GM19467 (cell line): ENCODE measurements around the gene JAKMIP3.

Experiments used
- ATAC-seq: cut with Tn5 transposase; IDR thresholded peaks from one replicate; pipeline ENCODE4 v1.9.1; 2021; ENCODE audit warnings: mild to moderate bottlenecking, moderate library complexity; ENCODE audit not compliant: unreplicated experiment

JAKMIP3 gene

DNA sequence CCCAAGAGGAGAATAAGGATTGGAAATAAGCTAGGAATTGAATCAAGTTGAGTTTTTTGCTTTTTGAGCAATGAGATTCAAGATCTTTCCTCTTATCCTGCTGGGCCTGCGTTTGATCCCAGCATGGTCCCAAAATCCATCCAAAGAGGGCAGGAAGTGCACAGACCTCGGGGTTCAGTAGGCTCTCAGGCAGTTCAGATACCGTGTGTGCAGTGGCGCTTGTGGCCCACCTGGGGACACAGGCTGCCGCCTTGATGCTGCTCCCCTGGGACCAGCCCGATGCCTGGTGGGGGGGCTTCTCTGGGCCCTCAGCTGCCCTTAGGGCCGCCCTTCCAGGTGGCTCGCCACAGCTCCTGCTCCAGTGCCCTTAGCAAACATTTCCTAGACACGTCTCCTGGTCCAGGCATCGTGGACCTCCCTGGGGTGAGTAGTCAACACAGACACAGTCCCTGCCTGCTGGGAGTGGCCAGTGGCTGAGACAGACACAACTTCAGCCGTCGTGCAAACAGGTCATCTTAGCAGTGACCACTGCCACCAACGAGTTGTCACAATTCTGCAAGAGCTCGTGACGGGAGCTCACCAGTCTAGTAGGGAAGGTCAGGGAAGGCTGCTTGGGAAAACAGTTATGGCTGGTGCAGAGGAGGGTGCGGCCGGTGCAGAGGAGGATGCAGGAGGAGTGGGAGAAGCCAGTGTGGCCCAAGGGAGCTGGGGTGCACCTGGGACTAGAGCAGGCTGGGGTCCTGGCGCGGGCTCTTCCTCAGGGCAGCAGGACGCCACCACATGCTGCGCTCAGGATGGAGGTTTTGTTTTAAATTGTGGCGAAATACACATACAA is 21.7 kb upstream of the JAKMIP3 start:
- ATAC-seq = no peak

DNA sequence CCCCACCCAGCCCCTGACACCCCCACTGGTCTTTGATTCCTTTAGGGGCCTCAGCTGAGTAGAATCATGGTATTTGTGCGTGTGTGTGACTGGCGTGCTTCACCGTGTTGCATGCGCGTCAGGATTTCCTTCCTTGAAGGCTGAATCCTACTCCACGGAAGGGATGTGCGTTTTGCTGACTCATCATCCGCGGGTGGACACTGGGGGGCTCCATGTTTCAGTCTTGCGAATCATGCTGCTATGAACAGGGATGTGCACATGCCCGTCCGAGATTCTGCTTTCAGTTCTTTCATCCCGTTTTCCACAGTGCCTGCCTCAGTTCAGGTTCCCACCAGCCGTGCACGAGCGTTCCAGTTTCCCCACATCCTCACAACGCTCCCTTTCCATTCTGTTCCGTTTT is 20.9 kb upstream of the JAKMIP3 start:
- ATAC-seq = no peak

DNA sequence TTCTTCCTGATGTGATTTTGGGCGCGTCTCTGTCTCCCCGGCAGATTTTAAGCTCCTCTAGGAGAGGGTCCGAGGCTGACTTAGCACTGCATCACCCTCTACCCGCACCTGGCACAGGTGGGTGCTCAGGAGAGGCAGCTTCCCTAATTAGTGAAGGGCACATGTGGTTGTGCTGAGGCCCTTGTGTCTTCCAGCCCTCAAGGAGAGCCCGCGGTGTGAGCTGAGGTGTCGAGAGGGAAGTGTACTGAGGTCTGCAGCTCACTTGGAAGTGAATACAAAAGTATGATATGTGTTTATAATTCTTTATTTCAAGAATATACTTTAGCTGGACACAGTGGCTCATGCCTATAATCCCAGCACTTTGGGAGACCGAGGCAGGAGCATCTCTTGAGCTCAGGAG is 20.4 kb upstream of the JAKMIP3 start:
- ATAC-seq = no peak

DNA sequence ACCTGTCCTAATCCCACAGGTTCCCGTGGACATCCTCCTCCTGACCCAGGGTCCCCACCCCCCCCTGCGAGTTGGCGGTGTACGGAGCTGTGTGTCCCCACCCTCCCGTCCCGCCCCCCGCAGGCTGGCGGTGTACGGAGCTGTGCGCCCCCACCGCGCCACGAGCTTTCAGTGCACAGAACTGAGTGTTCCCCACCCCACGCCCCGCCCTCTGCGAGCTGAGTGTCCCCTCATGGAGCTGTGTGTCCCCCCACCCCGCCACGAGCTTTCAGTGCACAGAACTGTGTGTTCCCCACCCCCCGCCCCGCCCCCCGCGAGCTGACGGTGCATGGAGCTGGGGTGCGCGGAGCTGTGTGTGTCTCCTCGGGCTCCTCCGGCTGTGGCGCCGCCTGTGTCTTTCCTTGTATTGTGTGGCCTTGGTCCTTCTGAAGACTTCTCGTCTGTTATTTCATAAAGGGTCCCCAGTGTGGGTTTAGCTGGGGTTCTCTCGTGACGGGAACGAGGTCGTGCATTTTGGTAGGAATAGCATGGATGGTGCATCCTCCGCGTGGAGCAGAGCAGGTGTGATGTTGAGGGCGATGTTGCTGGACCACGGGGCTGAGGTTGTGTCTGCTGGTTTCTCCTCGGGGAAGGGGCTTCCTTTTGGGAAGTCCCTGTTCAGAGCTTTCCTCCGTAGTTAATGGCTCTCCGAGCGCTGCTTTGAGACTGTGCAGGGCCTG is 18.0 kb upstream of the JAKMIP3 start:
- ATAC-seq = no peak

DNA sequence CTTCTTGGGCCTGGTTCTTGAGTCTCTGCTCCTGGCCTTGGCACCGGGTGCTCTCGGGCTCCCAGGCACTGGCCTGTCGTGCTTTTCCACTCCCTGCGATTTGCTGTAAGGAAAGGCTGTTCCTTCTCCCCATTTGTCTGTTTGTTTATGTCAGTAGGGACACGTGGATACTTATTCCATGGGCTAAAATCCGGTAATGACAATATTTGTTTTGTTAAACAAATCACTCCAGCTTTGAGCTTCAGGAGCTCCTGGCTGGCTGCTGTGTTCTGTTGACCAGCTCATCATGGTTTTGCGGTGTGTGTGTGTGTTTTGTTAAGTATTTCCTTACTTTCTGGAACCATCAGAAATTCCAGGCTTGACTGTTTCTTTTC is 17.5 kb upstream of the JAKMIP3 start:
- ATAC-seq = no peak

DNA sequence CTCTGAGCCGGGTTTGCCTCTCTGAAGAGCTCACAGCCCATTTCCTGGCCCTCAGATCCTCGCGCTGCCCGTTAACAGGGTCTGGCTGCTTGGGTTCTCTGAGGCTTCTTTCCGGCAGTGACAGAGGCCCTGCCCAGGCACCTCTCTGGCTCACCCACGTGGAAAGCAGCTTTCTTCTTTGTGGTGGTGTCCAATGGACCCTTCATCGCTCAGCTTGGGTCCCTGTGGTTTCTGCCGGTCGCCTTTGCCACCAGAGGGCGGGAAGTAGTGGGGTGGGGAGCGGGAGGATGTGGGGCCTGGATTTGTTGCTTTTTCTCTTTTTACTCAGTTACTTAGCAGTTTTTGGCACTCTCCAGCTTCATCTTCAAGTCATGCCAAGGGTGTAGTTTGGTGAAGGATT is 15.6 kb upstream of the JAKMIP3 start:
- no peak for ATAC-seq

DNA sequence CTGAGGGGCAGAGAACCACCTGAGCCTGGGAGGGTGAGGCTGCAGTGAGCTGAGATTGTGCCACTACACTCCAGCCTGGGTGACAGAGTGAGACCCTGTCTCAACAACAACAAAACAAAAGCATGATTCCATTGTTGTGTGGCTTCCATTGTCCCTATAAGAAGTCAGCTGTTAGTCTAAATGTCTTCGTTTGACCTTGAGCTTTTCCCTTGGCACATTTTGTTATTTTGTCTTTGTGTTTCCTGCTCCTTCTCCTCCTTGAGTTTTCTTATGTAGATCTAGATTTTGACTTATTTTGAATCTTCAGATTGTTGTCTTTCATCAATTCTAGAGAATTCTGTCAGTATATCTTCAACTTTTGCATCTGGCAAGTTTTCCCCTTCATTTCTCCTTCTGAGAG is 13.6 kb upstream of the JAKMIP3 start:
- ATAC-seq = no peak

DNA sequence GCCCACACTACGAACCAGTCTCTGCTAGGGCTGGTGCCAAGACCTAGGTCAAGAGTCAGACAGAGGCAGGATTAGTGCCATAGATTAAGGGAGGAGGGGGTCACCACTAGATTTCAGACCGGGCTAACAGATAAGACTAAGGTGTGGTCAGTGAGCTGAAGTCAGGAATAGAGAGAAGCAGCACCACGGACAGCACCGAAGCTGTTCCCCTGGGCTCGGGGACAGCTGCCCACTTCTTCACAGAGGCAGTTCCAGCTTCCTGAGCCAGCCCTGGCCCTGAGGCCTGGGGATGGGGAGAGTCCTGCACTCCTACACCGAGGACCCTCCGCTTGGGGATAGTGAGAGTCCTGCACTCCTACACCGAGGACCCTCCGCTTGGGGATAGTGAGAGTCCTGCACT is 11.2 kb upstream of the JAKMIP3 start:
- no peak for ATAC-seq

DNA sequence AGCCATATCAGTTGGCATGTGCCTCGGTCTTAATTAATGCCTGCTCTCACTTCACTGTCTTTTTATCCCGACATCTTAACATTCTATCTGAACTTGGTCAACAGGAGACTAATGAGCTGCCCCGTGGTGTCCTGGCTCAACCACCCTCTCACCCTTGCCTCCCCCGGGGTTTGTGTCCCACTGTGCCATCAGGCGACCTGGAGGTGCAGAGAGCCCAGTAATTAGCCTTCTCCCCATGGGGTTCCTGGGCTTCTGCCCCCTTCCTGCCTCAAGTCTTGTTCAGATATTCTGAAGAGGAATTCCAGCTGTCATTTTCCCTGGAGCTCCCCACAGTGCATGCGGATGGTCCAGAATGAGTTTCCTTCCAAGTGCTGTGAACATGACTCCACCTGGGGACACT is 10.1 kb upstream of the JAKMIP3 start:
- no peak for ATAC-seq

DNA sequence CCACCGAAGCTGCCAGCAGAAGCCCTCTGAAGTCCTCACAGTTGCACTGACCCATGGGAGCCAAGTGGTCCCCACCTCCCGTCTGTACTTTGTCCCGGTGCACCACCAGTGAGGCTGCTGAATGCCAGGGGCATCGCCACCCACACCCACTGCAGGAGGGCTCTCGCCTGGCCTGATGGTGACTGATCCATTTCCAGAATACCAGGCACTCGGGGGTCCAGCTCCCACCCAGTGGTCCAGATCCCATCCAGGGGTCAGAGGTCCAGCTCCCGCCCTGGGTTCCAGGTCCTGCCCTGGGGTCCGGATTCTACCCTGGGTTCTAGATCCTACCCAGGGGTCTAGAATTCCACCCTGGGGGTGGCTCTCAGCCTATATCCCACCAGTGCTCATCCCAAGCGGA is 9.1 kb upstream of the JAKMIP3 start:
- no peak for ATAC-seq

DNA sequence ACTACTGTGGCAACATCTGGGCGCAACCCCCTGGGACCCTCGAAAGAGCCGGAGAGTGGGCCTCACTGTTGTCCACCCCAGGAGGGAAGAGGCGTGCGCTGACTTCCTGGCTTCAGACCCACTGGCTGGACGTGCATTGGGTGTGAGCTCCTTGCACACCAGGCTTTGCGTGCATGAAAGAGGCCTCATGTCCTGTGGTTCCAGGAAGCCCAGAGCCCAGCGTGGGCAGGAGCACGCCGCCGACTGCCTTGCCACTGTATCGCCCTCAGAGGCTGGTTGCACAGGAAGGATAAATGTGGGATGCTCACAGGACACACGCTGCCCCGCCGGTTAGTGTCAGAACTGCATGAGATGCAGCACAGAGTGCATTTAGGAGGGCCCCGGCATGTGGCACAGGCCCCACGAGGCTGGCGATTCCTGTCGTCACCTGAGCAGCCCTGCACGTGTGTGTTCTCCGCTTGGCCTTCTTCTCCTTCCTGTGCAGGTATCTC is 8.5 kb upstream of the JAKMIP3 start:
- ATAC-seq = no peak

DNA sequence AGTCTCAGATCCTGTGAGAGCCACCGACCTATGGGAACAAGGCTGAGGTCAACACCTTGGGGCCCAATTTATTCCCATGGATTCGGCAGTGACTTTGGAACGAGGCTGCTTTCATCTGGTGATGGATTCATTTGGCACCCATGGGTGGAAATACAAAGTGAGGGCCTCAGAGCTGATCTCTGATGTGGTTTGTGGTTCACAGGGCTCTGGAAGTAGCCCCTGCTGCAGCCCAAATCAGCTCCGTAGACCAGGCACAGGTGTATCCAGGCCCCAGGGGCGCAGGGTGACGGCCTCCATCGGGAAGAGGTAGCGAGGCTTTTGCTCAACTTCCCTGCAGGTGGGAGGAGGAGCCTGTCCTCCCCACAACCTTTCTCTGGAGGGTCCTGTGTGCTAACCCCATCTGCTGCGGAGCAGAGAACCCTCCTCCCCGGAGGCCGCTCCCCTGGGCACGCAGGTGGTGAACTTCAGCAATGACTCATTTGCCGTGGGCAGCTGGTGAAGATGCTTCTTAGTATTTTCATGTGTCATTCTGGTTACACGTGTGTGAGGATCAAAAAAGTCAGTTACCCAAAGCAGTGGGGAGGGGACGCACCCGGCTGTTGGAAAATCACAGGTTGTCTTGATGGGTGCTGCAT is 7.5 kb upstream of the JAKMIP3 start:
- no peak for ATAC-seq

DNA sequence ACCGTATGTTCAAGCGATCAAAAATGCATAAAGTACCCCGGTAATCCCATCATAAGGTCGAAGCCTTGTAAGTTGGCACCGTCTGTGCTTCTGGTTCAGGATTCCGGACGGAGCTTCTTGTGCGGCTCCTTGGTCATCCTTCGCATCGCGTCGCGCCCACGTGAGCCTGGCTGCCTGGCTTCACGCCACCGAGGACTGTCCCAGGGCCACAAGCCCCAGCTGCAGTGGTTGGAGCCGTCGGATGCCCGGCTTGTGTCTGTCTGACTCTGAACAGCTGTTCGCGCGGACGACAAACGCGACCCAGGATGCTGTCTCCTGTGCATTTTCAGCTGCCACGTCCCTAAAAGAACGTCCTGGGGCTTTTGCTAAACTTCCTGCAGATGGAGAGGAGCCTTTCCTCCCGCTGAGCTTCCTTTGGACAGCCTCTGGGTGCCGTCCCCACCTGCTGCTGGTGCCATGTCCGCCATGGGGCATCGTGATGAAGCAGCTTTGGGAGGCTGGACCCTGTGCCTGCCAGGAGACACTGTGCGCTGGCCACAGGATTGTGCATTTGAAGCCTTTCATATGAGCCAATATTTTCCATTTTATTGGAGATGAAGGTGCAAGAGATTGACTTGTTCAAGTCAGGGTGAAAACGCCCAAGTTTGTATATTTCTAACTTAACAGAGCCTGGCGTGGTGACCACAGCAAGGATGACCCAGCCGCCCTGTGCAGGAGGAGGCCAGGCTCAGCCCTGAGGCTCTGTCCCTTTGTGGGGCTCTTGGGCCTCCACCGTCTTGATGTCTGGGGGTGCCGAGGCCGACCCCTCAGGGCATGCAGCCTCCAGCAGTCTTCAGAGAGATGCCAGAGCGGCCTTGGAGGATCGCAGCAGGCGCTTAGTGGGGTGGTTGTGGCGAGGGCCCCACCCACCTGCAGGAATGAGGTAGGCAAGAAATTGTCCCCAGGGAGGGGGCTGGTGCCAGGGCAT is 6.7 kb upstream of the JAKMIP3 start:
- no peak for ATAC-seq

DNA sequence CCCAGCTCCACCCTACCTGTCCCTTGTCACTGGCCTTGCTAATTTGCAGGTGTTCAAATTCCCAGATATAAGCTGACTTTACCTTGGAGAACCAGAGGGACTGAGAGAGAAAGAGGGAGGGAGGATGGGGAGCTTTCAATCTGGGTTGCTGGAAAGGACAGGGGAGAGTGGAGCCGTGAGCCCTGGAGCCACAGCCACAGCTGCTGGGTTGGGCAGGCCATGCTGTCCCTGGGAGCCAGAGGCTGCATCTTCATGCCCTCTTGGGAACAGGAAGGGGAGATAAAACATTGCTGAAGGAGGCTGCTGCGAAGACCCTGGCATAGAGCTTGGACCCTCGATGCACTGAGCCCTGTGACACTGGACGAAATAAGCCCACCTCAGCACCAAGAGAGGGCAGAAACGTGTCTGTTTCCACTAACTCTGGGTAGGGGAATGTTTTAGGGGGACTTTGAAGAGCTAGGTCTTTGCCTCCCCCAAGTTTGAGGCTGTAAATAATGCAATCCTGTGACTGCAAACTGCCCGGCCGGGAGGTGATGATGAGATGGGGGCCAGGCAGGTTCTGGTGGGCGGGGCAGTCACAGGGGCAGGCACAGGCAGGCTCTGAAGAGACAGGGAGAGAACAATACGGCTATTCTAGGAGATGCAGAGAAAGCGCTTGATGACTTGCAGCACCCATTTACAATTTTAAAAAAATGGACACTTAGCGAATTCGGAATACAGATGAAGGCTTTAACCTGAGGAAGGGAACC is 5.8 kb upstream of the JAKMIP3 start:
- no peak for ATAC-seq

DNA sequence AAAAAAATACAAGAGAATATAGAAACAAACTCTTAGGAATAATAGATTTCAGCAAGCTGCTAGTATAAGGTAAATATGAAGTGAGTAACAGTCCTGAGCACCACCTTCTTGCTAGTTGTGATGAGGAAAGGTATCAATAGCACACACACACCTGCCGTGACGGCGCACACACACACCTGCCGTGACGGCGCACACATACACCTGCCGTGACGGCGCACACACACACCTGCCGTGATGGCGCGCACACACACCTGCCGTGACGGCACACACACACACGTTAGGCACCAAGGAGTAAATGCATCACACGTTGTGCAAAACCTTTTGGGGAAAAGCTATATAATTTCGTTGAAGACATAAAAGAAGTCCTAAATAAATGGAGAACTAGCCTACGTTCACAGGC is 4.7 kb upstream of the JAKMIP3 start:
- no peak for ATAC-seq

DNA sequence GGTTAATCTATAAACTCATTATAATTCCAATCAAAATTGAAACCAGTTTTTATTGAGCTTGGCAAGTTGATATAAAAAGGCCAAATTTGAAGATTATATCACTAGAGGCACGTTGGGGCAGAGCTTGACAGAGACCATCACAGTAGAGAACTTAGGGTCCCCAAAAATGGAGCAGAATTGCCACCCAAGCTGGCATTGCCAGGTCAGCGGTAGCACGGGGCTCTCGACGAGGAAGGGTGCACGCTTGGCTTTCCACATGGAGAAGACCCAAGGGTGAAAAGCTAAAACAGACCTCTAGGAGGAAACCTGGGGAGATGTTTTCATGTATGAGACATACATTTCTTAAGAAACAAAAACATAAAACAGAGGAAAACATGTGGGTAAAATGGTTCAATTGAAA is 4.3 kb upstream of the JAKMIP3 start:
- ATAC-seq = no peak

DNA sequence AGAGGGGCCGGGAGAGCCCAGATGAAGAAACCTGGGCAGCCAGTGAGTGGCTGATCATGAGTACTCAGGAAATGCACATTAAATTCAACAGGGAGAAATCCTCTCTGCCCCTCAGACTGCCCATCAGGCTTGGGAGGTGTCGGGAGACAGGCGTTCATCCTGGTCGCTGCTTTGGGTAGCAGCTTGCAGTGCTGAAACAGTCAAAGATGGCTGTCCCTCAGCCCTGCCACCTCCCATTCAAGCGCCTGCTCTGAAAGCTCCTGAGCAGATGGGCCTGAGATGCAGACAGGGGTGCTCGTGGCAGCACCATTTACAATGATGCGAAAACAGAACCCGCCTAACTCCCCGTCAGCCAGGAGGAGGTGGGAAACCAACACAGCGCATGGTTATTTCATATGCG is 3.6 kb upstream of the JAKMIP3 start:
- no peak for ATAC-seq

DNA sequence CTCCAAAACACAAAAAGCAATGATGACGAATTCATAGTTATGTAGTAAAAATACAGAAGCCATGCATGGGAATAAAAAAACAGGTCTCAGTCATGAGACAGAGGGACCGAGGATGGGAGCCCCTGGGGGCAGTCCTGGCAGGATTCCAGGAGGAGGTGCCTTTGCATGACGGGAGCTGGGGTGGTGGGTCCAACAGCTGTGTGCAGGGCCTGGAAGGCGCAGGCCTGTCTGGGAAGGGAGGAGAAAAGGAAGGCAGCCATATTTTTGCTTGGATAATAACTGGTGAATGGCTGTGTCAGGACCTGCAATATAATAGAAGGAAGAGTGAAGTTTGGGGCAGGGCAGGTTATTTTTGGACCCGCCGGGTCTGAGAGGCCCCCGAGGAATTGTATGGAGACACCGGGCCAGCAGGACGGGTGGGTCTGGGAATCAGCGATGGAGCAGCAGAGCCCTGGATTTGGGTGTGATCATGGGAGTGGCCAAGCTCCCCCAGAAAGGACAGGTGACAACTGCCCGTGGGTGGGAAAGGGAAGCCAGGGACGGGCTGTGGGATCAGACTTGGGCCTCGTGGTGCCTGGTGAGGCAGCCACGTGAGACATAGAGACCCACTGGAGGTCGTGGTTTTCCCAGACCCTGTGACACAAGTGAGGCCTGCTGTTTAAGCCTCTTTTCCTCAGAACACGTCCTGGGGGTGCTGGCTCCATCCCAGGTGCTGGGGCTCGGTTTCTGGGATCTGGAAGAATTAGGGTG is 2.9 kb upstream of the JAKMIP3 start:
- no peak for ATAC-seq

DNA sequence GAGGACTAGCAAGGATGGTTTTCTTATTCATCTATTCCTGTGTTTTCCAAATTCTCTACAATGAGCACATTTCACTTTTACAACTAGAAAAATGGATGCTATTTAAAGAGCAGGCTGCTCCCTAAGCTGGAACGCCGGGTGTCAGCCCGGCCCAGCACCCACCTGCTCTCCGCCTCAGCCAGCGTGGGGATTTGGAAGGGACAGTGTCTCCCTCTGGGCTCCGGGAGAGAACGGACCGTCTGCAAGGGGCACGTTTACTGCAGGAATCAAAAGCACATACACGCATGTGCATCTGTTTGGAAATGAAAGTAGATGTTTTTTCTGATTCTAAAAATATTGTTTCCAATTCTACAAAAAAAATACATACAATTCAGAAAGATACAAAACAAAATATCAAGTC is 2.3 kb upstream of the JAKMIP3 start:
- ATAC-seq = no peak
